GM18907 (cell line): ENCODE data around the gene MGMT.
"Not testable (repeated sequence)": the region's sequence is repeated elsewhere in the genome, so short reads cannot be mapped to it uniquely, and the experiment has no call there.

Source experiments
- ATAC-seq: cut with Tn5 transposase; IDR thresholded peaks from one replicate; pipeline ENCODE4 v1.9.1; 2021; ENCODE audit warnings: mild to moderate bottlenecking, moderate library complexity; ENCODE audit not compliant: unreplicated experiment

The MGMT gene

DNA sequence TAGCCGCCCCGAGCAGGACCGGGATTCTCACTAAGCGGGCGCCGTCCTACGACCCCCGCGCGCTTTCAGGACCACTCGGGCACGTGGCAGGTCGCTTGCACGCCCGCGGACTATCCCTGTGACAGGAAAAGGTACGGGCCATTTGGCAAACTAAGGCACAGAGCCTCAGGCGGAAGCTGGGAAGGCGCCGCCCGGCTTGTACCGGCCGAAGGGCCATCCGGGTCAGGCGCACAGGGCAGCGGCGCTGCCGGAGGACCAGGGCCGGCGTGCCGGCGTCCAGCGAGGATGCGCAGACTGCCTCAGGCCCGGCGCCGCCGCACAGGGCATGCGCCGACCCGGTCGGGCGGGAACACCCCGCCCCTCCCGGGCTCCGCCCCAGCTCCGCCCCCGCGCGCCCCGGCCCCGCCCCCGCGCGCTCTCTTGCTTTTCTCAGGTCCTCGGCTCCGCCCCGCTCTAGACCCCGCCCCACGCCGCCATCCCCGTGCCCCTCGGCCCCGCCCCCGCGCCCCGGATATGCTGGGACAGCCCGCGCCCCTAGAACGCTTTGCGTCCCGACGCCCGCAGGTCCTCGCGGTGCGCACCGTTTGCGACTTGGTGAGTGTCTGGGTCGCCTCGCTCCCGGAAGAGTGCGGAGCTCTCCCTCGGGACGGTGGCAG, at the start of gene MGMT:
MGMT (plus strand) TSS at position 539 of the 656 bp plus-strand sequence.
- peak; percentile 88 for ATAC-seq

DNA sequence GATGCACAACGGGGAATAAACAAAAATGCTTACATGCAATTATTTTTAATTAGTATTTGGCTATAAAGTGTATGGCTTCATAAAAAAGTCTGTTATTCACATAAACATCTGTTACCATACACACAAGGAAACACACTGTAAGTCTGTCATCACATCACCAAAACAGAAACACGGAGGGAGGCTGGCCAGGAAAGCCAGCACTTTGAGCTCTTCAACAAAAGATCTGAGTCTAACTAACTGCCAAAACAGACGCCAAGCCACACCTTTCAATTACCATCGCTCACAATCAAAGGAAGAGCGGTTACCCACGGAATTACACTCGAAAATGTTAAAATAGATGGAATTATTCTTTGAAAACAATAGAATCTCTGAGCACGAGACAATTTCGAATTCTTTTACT, 49.2 kb upstream of the MGMT start:
- ATAC-seq = no peak

DNA sequence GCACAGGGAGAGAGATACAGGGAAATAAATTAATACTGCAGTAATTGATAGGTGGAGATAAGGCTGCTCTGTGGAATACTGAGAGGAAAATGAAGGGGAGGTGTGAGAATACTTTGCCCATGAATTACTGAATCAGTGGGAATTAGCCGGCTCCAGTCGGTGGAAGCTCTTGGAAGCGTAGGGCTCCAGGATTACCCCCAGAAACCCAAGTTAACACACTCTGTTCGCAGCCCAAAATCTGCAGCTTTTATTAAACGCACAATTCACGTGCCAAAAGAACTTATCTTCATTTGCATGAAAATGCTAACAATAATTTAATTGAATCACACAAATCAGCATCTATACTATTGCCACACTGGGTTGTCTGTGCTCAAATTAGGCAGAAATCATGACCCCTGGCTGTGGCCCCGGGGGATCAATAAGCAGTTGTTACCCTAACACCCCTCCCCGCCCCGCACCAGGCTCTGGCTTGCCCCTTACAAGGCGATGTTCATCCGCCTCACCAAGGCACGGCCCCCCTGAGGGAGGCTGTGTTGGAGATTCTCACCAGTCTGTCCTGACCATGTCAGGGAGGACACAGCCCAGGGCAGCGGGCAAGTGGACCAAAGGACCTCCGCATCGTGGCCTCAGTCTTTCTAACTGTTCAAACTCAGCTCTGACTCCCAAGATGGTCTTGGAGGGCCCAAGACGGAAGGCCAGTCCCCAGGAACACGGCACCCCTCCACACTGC, 48.4 kb upstream of the MGMT start:
- no peak for ATAC-seq

DNA sequence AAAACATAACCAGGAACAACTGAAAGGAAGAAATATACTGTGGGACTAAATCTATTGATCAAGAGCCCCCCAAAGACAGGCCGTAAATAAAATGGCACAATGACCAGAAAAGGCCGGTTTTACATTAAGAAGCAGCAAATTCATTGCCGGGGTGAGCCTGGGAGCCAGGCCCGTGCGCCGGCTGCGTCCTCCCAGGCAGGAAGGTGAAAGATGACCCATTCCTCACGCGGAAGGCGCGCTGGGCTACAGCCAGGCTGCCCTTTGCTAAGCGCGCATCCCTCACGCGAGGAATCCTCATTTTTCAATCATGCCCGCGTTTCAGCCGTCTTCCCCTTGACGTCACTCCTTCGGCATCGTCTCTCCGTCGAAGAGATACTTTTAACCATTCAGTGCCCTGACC, 47.6 kb upstream of the MGMT start:
- ATAC-seq = no peak

DNA sequence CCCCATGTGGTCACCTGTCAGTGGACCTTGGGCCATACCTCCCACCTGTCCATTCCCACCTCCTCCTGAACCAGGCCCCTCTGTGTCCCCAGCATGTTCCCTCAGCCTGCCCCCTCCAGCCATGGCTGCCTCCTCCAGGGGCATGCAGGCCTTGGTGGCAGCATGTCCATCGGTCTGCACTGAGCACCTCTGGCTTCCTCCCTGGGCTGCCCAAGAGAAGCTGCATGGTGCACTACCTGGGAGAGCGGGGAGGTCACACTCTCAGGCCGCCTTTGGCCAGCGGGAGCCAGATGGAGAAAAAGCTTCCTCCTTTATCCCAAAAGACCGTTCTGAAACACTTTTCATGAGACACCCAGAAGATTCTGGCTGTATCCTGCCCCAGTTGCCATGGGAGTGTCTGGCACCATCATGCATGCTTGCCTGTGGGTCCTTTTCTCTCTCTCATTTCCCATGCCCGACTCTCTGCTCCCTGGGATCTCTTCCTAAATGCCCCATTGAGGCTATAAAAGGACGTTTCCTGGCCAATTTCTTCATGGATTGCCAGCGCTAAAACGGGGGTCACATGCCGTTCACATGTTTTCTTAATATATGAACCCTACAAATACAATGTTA, 45.5 kb upstream of the MGMT start:
- no peak for ATAC-seq

DNA sequence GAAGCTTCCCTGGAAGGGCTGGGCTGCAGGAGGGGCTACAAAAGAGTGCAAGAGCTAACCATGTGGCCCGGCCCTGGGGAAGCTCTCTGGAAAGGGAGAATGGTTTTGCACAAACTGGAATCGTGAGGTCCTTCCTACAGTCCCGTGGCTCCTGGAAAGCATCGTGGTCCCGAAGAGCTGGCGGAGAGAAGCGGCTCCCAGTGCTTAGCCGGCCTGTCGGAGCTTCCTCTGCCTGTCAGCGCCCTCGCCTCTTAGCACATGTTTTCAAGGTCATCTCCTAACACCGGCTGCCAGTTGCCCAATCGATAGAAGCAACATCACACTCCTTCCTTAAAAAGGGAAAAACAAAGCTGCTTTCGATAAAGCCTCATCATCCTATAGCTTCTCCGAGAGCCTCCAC, 42.1 kb upstream of the MGMT start:
- no peak for ATAC-seq

DNA sequence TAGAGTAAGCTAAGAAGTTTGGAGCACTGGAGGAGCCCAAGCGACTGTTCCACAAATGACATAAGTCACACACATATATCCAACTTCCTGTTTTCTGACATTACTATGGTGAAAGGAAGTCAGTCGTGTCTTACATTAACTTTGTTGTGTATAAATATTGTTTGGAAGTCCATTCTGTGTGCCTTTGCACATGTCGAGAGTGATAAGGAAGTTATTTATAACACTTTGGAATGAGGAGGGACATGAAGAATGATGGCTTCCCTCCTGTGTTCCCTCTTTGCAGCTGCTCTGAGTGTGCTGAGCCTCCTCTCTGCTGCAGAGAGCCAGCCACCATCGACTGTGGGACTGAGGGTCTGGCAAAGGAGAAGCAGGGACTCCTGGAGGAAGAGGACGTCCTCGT, 40.4 kb upstream of the MGMT start:
- no peak for ATAC-seq

DNA sequence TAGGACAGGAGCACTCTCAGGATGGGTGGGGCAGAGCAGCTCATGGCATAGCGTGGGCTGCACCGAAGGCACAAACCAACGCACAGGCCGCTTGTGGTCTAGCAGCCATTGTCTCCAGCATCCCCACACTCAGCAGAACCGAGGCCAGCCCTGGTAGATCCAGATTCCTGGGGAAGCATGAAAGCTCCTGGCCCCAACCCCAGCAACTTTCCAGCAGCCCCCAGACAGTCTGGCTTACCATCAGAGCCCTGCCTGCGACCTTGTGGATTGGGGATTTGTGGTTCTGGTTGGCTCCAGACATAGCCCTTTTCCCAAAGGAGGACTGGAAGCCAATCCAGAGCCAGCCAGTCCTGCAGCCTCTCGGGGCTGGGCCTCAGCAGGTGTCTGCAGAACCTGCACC, 33.8 kb upstream of the MGMT start:
- ATAC-seq = no peak

DNA sequence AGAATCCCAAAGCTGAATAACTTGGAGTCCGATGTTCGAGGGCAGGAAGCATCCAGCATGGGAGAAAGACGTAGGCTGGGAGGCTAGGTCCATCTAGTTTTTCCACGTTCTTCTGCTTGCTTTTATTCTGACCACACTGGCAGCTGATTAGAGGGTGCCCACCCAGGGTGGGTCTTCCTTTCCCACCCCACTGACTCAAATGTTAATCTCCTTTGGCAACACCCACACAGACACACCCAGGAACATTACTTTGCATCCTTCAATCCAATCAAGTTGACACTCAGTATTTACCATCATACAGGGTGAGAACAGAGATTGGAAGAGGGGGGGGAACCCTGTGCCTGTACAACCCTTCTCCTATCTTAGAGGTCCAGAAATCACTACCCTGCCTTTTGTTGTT, 31.3 kb upstream of the MGMT start:
- ATAC-seq = not testable (repeated sequence)

DNA sequence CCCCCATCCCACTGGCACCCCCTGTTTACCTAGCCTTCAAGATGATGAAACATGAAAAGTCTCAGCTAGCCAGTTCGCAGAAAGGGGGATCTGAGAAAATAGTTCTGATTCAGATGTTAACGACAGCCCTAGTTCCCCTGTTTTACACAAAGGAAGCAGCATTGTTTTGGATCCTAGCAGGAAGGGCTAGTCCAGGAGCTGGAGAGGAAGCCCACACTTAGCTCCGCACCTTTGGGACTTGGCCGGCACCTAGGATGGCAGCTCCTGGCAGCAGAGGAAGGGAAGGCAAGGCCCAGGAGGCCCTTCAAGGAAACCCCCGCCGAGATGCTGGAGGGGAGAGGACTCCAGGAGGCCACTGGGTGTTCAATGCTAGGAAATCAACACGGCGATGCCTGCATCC, 29.0 kb upstream of the MGMT start:
- ATAC-seq = no peak

DNA sequence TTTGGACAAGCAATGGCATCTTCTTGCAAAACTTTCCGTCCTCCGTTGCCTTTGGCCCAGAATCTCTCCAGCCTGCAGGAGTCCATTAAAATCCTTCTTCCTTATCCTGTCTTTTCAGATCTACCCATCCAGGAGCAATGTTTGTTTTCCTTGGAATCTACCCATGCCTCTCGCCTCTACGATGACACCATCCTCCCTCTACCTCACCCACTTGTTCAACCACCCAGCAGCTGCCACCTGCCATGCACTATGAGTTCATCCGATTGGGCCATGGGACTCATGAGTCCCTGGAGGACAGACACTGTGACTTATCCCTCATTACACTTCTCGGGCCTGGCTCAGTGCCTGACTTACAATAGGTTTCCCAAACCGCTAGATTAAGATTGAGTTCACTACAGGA, 26.8 kb upstream of the MGMT start:
- no peak for ATAC-seq

DNA sequence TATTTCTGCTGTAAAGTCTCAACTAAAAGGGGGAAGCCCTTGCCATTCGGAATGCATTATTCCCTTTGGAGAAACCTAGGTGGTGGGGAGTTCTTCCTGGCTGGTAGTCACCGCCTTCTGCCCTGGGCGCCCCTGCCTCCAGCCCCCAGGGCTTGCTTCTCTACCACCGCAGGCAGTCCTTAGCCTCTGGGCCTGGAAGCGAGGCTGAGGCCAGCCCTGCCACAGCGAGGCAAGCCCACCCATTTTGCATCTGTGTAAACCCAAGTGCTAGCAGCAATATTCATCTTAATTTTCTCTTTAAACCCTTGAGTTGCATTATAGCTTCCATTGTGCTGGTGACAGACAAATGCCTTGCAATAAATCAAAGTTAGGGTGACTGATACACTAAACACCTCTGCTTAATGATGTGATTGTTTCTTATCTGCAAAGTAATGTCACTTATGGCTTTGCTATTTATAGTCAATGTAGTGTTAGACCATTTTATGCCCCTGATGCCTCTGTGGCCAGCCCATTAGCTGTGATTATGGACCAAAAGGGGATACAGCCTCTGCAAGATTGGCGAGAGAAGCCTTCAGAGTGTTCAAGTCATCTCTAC, 26.2 kb upstream of the MGMT start:
- no peak for ATAC-seq

DNA sequence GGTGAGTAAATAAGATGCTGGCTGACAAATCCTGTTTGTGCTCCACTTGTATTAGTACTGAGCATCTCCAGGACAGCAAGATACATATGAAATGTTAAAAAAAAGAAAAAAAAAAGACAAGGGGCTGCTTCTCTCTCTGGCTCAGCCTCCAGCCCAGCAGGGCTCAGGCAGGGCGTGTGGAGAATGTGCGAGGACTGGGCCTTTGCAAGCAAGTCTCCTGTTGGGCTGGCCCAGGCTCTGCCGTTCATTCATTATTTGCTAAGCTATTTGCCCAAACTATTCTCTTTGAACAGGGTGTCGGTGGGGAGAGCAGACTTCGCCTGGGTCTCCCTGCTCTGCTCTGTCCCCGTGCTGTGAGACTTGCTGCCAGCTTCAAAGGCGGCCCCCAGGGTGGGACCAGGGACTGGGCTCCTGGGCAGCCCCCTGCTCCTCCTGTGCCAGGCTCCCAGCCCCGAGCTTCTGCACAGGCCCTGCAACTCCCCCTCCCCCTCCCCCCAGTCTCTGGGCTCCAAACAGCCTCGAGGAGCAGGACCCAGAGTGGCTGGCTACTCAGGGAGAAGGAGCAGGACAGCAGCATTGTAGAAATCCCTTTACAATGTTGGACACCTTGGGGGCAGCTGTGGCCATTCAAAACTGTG, 25.6 kb upstream of the MGMT start:
- ATAC-seq = no peak

DNA sequence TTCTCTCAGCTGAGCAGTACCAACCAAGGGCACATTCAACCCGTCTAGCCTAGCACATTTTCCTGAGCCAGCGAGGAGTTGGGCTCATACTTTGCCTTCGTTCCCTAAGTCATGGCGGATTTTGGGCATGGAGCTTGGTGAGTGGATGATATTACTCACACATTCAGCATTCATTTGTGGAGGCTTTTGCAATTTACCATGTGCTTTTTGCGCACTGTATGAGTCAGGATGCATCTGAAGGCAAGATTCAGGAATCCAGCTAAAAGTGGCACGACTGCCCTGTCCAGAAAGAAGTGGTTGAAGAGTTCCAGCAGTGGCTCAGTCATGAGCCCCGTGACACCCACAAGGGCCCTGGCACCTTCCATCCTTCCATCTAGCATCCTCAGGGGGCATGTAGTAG, 24.2 kb upstream of the MGMT start:
- no peak for ATAC-seq

DNA sequence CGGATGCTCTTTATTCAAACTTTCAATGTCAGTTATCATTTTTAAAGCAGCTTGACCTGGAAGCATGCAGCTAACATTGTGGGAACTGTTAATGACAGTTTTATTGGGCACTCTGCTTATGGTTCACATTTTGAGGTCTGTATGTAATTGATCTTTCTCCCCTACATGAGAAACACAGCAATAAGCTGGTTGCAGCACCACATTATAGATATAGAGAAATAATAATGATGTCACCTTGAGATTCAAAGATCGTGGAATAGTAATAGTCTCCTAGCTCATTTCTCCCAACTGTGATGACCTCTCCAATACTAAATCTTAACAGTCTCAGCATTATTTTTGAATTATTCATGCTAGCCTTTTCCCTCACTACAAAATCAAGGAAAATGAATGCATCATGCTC, 22.7 kb upstream of the MGMT start:
- ATAC-seq = no peak

DNA sequence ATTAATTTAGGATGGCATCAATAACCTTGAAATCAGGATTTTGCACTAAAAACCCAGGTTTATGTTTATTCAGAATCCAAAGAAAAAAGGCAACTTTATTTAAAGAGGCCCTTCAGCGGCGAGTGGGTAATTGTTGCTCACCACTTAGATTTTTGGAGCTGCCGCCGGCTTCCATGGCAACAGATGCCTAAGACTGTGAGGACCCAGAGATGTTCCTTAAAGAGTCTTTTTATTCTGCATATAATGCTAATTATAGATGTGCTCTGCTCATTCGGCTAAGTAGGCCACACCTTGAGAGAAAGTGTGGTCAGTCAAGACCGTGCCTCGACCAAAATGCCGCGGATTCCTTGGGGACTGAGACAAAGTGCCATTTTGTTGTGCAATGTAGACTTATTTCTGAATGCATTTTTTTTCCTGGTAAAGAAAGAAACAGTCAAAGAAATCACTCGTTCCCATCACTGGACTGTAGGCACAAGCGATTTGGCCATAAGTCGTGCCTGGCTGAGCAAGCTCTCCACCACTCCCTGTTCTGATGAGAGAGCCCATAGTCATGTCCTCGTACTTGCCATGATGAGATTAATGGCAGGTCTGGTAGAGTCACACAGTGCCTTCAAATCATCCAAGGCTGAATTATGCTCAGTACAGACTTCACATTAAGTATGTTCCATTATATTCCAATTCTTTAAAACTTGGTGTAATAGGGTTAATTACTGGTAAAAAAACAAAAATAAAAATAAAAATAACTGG, 21.4 kb upstream of the MGMT start:
- no peak for ATAC-seq

DNA sequence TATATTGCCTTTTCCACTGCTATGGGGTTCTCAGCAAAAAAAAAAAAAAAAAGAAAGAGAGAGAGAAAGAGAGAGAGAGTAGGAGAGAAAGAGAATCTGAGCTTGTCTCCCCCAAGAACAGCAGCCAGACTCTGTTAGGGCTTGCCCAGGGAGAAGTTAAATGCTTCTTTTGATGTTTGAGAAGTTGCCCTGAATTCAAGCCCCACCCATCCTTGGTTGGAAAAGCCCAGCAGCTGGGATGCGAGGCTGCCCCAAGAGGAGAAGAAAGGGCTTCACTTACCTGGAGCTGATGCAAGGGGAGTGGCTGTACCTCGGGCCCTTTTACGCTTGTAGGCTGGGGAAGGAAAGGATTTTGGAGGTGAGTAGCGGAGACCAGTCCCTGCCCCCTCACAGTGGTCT, 20.9 kb upstream of the MGMT start:
- ATAC-seq = no peak

DNA sequence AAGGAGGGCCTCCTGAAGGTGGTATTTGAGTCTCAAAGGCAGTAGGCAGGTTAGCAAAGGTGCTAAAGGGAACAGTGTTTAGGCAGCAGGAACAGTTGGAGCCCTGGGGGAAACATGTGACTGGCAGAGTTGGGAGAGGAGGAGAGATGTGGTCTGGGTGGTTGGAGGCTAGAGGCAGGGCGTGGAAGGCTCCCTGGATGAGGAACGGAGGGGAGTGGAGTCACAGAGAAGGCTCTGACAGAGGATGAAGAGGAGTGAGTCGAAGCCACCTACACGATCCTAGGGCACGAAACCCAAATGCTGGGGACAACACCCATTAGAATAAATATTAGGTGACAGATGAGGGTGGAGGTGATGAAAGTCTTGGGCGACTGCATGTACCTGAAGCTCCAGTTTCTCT, 19.6 kb upstream of the MGMT start:
- ATAC-seq = no peak

DNA sequence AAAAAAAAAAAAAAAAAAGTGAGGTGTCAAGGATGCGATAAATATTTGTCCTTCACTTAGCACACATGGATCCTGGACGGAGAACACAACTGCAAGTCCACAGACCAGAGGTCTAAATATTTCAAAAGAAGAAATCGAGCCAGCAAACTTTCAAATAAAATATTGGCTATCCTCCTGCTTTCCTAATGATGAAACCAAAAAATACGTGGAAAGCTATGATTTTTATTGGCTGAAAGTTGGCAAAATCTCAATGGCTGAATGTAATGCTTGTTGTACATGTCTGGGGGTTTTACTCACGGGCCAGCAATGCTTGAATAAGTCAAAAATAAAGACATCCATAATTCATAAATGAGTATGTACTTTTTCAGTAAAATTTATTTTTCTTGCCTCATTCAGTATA, 19.0 kb upstream of the MGMT start:
- no peak for ATAC-seq

DNA sequence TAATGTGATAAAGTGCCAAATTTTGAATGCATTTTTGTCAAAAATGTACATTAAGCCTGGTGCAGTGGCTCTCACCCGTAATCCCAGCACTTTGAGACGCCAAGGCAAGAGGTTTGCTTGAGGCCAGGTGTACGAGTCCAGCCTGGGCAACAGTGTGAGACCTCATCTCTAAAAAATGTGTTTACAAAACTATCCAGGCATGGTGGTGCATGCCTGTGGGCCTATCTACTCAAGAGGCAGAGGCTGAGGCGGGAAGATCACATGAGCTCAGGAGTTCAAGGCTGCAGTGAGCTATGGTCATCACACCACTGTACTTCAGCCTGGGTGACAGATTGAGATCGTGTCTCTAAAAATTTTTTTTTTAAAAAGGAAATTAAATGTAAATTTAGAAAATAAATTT, 18.5 kb upstream of the MGMT start:
- ATAC-seq = no peak

DNA sequence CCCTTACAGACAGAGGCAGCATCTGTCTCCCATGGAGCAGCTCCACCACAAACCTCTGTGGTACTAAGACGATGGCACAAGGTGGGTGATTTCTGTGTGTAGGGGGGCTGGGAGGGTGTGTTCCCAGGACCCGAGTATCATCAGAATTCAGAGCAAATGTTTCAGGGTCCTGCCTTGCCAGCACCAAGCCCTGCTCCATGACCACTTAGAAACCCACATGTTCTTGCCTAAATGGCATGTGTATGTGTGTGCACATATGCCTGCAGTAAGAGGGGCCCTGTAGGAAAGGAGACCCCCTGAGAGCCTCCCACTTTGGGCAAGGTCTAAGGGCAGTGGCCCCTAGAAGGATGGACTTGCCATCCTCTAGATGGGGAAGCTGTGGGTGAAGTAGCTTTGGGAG, 17.1 kb upstream of the MGMT start:
- no peak for ATAC-seq
